ENCODE measurements around the gene ARHGAP21. TPM values are rescaled to one million over a fixed set of nuclear protein-coding genes. Genes with fewer than 3 reads are reported as not detected.
A peak's percentile ranks its signal among the peaks of the same experiment; 100 is the strongest.

ARHGAP21 gene
- total RNA-seq, 1 experiment from 2014 or later = 45.8 TPM

DNA sequence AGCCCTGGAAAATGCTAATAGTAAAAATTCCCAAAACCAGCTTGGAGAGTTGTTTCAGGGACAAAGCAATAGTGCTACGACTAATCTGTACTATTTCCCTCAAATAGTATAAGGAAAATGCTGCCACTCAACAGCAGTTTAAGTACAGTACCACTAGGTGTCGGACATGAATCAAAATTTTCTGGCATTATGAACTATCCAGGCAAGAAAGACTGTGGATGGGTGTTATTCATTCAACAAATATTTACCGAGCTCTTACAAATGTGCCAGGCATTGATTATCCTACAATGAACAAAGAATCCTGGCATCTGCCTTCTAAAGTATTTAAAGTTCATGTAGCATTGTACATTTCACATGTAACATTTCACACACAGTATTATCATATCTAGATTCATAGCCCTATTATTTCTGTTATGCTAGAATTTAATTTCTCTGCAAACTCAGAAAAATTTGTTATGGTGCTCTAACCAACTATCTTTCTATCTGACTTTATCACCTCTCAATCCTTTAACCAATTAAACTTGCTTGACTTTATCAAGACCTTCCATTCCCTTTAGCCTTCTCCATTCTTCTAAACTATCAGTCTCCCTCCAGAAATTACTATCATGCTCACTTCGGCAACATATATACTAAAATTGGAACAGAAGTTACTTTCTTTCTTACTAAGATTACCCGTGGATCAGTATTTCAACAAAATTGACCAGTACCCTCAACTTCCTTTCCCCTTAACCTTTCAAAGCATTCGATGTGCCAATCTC, 80.6 kb downstream of the ARHGAP21 start:
- intact Hi-C loops (cut with micrococcal nuclease; ENCODE audit: unreplicated experiment) = loop anchor here (5.0 to 10.0 kb wide), 3 partner anchors 79 to 352 kb away; partner anchors contain the start of genes ARHGAP21 and PRTFDC1
- ATAC-seq (peak; percentile 91), DNase-seq (ENCODE audit: low read depth, low spot score) (peak; percentile 55)
- H3K27me3 ChIP-seq (ENCODE audit: control insufficient read depth, insufficient read depth, low read length) = no peaks in the 10 kb centered on the region
- BruUV-seq (replicated peaks) = no TSS peak
- H3K36me3 ChIP-seq (ENCODE audit: control insufficient read depth, insufficient read depth, low read length) = no peaks in the 10 kb centered on the region
- ChIA-PET CTCF (interaction anchor here (0.6 kb wide), 2 partner anchors 26 to 242 kb away, joined by 3 read pairs; no protein-coding TSS in a partner anchor), POLR2A (interaction anchor here (0.5 kb wide), 1 partner anchor 46 kb away, joined by 4 read pairs; no protein-coding TSS in a partner anchor)
- TF ChIP-seq POLR2AphosphoS5 (IDR thresholded peaks at IDR 0.05; ENCODE audit: low read depth, low read length) = no peak
- TF ChIP-seq, protein P1, sequence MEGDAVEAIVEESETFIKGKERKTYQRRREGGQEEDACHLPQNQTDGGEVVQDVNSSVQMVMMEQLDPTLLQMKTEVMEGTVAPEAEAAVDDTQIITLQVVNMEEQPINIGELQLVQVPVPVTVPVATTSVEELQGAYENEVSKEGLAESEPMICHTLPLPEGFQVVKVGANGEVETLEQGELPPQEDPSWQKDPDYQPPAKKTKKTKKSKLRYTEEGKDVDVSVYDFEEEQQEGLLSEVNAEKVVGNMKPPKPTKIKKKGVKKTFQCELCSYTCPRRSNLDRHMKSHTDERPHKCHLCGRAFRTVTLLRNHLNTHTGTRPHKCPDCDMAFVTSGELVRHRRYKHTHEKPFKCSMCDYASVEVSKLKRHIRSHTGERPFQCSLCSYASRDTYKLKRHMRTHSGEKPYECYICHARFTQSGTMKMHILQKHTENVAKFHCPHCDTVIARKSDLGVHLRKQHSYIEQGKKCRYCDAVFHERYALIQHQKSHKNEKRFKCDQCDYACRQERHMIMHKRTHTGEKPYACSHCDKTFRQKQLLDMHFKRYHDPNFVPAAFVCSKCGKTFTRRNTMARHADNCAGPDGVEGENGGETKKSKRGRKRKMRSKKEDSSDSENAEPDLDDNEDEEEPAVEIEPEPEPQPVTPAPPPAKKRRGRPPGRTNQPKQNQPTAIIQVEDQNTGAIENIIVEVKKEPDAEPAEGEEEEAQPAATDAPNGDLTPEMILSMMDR (IDR thresholded peaks at IDR 0.05) = peak; percentile 68; the same call in 1 of the 2 replicates
- H3K4me3 ChIP-seq (ENCODE audit: low read depth in 2 of 2, low read length in 2 of 2) = no peak overlapping the region
- in situ Hi-C loops (cut with HindIII; ENCODE audit: low pct_unique_long_range_greater_than_20kb, low sequenced_read_pairs) = no loop called here
- no peaks in the 10 kb centered on the region for H3K9me3 ChIP-seq (ENCODE audit: control insufficient read depth, insufficient read depth, low read depth, low read length)
- H3K4me1 ChIP-seq (ENCODE audit: control insufficient read depth, insufficient read depth, low read length) = peaks cover 13% of the 10 kb centered on the region
- H3K27ac ChIP-seq (ENCODE audit: low read length) = no peak overlapping the region

DNA sequence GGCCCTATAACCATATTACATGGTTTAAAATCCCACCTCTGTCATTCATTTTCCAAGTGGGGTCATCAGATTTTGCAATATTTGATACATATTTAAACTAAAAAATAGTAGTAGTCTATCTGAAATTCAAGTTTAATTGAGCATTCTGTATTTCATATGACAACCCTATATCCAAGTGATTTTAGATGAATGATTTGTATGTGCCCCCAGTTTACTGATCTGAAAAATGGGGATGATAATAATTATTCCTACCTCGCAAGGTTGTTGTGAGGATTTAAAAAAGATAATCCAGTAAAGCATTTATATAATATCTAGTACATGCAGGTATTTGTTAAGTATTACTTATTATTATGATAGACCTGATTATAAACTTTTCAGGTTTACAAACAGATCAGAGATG, 84.6 kb downstream of the ARHGAP21 start:
- in situ Hi-C loops (cut with HindIII; ENCODE audit: low pct_unique_long_range_greater_than_20kb, low sequenced_read_pairs) (no loop called here), intact Hi-C loops (cut with micrococcal nuclease; ENCODE audit: unreplicated experiment) (no loop called here)
- DNase-seq (ENCODE audit: low read depth, low spot score) (no peak), ATAC-seq (no peak)
- Histone ChIP-seq H3K4me1 (ENCODE audit: control insufficient read depth, insufficient read depth, low read length) (peaks cover 13% of the 10 kb centered on the region), H3K27ac (ENCODE audit: low read length) (no peak overlapping the region), H3K27me3 (ENCODE audit: control insufficient read depth, insufficient read depth, low read length) (no peaks in the 10 kb centered on the region), H3K4me3 (ENCODE audit: low read depth in 2 of 2, low read length in 2 of 2) (no peak overlapping the region), H3K36me3 (ENCODE audit: control insufficient read depth, insufficient read depth, low read length) (no peaks in the 10 kb centered on the region; the same call in 1 of the 2 replicates), H3K9me3 (ENCODE audit: control insufficient read depth, insufficient read depth, low read depth, low read length) (no peaks in the 10 kb centered on the region)
- CTCF ChIA-PET = no interaction called here
- TF ChIP-seq, protein P1 (IDR thresholded peaks at IDR 0.05) = no peak
- TF ChIP-seq POLR2AphosphoS5 (IDR thresholded peaks at IDR 0.05; ENCODE audit: low read depth, low read length) (no peak), TCF7L2 (IDR thresholded peaks at IDR 0.05; ENCODE audit: low read depth, low read length) (no peak), SIN3A (IDR thresholded peaks at IDR 0.05; ENCODE audit: borderline replicate concordance, insufficient read depth, low read depth, low read length) (no peak)
- TF ChIP-seq, protein P2, sequence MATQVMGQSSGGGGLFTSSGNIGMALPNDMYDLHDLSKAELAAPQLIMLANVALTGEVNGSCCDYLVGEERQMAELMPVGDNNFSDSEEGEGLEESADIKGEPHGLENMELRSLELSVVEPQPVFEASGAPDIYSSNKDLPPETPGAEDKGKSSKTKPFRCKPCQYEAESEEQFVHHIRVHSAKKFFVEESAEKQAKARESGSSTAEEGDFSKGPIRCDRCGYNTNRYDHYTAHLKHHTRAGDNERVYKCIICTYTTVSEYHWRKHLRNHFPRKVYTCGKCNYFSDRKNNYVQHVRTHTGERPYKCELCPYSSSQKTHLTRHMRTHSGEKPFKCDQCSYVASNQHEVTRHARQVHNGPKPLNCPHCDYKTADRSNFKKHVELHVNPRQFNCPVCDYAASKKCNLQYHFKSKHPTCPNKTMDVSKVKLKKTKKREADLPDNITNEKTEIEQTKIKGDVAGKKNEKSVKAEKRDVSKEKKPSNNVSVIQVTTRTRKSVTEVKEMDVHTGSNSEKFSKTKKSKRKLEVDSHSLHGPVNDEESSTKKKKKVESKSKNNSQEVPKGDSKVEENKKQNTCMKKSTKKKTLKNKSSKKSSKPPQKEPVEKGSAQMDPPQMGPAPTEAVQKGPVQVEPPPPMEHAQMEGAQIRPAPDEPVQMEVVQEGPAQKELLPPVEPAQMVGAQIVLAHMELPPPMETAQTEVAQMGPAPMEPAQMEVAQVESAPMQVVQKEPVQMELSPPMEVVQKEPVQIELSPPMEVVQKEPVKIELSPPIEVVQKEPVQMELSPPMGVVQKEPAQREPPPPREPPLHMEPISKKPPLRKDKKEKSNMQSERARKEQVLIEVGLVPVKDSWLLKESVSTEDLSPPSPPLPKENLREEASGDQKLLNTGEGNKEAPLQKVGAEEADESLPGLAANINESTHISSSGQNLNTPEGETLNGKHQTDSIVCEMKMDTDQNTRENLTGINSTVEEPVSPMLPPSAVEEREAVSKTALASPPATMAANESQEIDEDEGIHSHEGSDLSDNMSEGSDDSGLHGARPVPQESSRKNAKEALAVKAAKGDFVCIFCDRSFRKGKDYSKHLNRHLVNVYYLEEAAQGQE (IDR thresholded peaks at IDR 0.05; ENCODE audit: insufficient read depth in 1 of 2, low read depth in 2 of 2, low read length in 1 of 2) = no peak
- POLR2A ChIA-PET = no interaction called here
- BruUV-seq (replicated peaks) = no TSS peak
